ENCODE results near the gene ABCA3. TPM values are rescaled to one million over a fixed set of nuclear protein-coding genes. Genes with fewer than 3 reads are reported as not detected.

ABCA3 gene
- total and polyA plus RNA-seq, 8 donors, result 6.8 to 334 (median 12.9) TPM

DNA sequence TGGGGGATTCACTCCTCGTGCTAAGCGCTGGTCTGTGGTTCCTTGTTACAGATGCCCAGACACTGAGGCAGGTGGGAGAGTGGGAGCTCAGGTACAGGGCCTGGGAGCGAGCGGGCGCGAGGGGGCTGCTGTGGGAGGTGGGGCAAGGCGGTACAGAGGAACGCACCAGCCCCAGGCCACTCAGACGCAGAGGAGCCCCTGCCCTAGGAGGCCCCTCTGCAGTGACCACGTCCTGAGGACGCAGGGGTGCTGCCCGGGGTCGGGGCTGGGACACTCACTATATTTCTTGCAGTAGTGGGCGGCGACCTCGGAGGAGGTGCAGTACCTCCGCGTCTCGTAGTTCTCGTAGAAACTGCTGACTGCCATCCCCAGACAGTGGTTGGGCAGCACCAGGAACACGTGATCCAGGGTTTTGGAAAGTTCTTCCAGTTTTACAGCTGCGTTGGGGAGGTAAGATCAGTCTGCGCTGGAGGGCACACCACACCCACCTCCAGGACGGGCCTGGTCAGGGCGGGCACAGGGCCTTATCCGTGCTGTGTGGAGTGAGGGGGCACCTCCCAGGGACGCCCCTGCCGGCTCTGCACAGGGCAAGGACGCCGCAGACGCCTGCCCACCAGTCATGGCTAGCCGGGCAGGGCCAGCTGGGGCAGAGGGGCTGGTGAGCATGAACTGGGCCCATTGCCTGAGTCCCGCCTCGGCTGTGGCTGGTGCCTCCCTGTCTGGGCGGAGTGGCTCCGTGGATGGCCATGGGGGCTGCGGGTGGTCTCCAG, 56.3 kb downstream of the ABCA3 start:
- peak in 1 of 4 donors; percentile 66 for DNase-seq
- intact Hi-C loops (cut with DNase I), result no loop called here
- TF ChIP-seq CTCF (IDR thresholded peaks at IDR 0.05), result no peak
- ATAC-seq, result no peak
- no peaks in the 10 kb centered on the region for H3K9me3 ChIP-seq
- no peak overlapping the region for H3K27ac ChIP-seq
- no peak overlapping the region for H3K4me3 ChIP-seq
- H3K4me1 ChIP-seq, result no peaks in the 10 kb centered on the region
- H3K27me3 ChIP-seq, result no peaks in the 10 kb centered on the region
- H3K36me3 ChIP-seq, result peaks cover 0 to 94% of the 10 kb centered on the region in 2 donors

DNA sequence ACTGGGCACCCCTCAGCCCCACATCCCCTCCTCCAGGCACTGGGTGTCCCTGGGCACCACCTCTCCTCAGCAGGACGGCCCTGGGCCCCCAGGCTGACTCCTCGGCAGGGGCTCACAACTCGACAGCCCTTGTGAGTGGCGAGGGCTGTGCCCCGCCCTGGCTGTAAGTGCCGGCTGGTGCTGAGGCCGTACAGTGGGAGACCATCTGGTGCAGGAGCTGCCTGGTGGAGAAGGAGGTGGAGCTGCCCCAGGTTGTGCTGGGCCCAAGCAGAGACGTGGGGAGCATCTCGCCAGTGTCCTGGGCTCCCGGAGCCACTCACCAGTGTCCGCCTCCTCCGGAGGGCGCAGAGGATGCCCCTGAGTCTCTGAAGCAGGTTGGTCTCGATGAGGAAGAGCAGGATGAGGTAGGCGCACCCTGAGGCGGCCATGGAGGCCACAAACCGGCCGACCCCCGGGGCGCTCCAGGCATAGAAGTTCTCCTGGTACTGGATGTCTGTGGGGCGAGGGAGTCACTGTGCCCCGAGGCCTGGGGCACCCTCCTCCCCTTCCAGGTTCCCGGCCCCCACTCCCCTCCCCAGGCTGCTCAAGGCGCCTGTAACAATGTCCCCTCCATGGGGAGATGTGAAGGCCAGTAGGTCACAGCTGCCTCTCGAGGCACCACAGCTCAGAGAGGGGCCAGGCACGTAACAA, 57.5 kb downstream of the ABCA3 start:
- DNase-seq (no peak), ATAC-seq (no peak)
- Histone ChIP-seq H3K9me3 (no peaks in the 10 kb centered on the region), H3K27ac (no peak overlapping the region), H3K36me3 (peaks cover 0 to 94% of the 10 kb centered on the region in 2 donors), H3K4me3 (no peak overlapping the region), H3K4me1 (no peaks in the 10 kb centered on the region), H3K27me3 (no peaks in the 10 kb centered on the region)
- TF ChIP-seq CTCF (IDR thresholded peaks at IDR 0.05), result no peak
- intact Hi-C loops (cut with DNase I), result no loop called here

GRCh38 chr16:2282262-2282661, 58.3 kb downstream of the ABCA3 start:
- no peak overlapping the region for H3K4me3 ChIP-seq
- no peak overlapping the region for H3K27ac ChIP-seq
- intact Hi-C loops (cut with DNase I), result no loop called here
- H3K4me1 ChIP-seq, result no peaks in the 10 kb centered on the region
- H3K27me3 ChIP-seq, result no peaks in the 10 kb centered on the region
- DNase-seq (no peak), ATAC-seq (no peak)
- TF ChIP-seq CTCF (IDR thresholded peaks at IDR 0.05), result no peak
- peaks cover 0 to 96% of the 10 kb centered on the region in 2 donors for H3K36me3 ChIP-seq
- H3K9me3 ChIP-seq, result no peaks in the 10 kb centered on the region

DNA sequence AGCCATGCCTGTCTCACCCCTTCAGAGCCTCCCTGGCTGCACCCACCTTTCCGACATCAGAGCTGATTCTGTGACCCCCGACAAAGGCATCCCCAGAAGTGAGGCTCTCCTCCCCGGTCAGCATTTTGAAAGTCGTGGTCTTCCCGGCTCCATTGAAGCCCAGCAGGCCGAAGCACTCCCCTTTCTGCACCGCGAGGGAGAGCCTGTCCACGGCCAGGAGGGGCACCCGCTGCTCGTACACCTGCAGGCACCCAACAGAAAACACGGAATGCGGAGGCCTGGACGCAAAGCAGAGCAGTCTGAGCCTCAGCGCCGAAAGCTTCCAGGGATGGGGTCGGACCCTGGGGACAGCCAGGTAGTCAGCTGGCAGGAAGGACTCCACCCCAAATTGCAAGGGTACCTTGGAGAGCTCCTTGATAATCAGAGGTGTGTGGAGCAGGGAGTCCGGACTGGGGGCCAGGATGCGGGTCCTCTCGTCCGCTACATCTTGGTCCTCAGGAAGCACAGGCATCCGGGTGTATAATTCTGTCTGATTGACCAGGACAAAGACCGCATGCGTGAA, 59.5 kb downstream of the ABCA3 start:
- peaks cover 0 to 96% of the 10 kb centered on the region in 2 donors for H3K36me3 ChIP-seq
- DNase-seq (peak in 1 of 4 donors; percentile 52), ATAC-seq (no peak)
- no peaks in the 10 kb centered on the region for H3K4me1 ChIP-seq
- TF ChIP-seq CTCF (IDR thresholded peaks at IDR 0.05), result no peak
- no peaks in the 10 kb centered on the region for H3K27me3 ChIP-seq
- no peak overlapping the region for H3K4me3 ChIP-seq
- no peaks in the 10 kb centered on the region for H3K9me3 ChIP-seq
- intact Hi-C loops (cut with DNase I), result no loop called here
- H3K27ac ChIP-seq, result no peak overlapping the region

GRCh38 chr16:2280461-2280860, 60.1 kb downstream of the ABCA3 start:
- Histone ChIP-seq H3K36me3 (peaks cover 0 to 96% of the 10 kb centered on the region in 2 donors), H3K9me3 (no peaks in the 10 kb centered on the region), H3K4me1 (no peaks in the 10 kb centered on the region), H3K27me3 (no peaks in the 10 kb centered on the region), H3K27ac (no peak overlapping the region), H3K4me3 (no peak overlapping the region)
- ATAC-seq, result no peak
- DNase-seq, result peak in 1 of 4 donors; percentile 65
- no peak for TF ChIP-seq CTCF (IDR thresholded peaks at IDR 0.05)
- intact Hi-C loops (cut with DNase I), result no loop called here
